ENCODE data around the gene CPAMD8. TPM values are rescaled to one million over a fixed set of nuclear protein-coding genes. Genes with fewer than 3 reads are reported as not detected.

Gene CPAMD8
- total and polyA plus RNA-seq, 9 of the 15 experiments (the other 6 are each of a cell fraction or from before 2014, with no cell fraction given), result 0.20 to 2.1 (median 1.3) TPM

DNA sequence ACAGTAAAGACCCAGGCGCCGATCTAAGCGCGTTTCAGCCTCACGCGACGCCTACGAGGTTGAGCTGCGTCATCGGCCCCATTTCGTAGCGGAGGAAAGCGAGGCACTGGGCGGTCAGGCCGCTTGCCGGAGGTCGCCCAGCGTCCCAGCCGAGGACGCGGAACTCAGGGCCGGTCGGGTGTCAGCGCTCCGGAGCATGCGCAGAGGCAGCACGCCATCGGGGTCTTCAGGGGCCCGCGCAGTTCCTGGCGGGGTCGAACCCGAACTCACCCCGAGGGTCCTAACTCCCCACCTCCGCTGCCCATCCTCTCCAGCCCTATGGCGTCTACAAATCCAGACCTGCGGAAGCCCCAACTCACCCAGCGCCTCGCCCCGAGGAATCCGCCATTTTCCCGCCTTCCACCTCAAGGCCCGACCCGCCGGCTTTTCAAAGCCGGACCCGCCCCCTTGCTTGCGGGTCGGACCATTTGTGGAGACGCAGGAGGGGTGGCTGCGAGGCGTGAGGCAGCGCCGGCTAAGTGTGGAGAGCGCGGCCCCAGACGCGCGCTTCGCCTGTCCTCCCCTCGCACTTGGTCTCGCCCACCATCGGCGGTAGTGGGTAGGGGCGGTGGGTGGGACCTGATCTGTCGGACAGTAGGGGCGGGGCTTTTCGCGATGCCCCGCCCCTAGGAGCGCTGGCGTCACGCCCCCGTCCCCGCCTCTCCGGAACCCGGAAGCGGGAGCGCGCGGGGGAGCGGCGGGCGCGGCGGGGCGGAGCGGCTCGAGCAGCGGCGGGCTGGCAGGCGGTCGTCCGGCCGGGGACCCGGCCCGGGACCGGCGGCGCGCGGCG lies 48.6 kb upstream of the CPAMD8 start, which contains the start of the genes HAUS8 and MYO9B (continued):
- TF ChIP-seq FOXK1 (CRISPR knock-in tag; IDR thresholded peaks at IDR 0.05; ENCODE audit: borderline replicate concordance), result no peak
- no peak; a peak in 1 of 4 replicates for TF ChIP-seq RCOR1 (IDR thresholded peaks at IDR 0.05; ENCODE audit: borderline replicate concordance in 1 of 2, low read depth in 2 of 2, low read length in 2 of 2)
- TF ChIP-seq, protein P1, sequence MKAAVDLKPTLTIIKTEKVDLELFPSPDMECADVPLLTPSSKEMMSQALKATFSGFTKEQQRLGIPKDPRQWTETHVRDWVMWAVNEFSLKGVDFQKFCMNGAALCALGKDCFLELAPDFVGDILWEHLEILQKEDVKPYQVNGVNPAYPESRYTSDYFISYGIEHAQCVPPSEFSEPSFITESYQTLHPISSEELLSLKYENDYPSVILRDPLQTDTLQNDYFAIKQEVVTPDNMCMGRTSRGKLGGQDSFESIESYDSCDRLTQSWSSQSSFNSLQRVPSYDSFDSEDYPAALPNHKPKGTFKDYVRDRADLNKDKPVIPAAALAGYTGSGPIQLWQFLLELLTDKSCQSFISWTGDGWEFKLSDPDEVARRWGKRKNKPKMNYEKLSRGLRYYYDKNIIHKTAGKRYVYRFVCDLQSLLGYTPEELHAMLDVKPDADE (conservative IDR thresholded peaks at IDR 0.05; ENCODE audit: control insufficient read depth, low read depth, low read length), result peak; percentile 51; the same call in 1 of the 2 replicates
- peak; percentile 19; the same call in 1 of the 2 replicates for TF ChIP-seq HSF4 (CRISPR knock-in tag; IDR thresholded peaks at IDR 0.05; ENCODE audit: borderline replicate concordance)
- no peak for TF ChIP-seq SLC30A9 (CRISPR knock-in tag; IDR thresholded peaks at IDR 0.05)
- peak; percentile 100 for TF ChIP-seq TCF7L2 (IDR thresholded peaks at IDR 0.05; ENCODE audit: low read depth, low read length)
- TF ChIP-seq CSDE1 (IDR thresholded peaks at IDR 0.05), result no peak; a peak in 2 of 4 replicates
- no peak for TF ChIP-seq ZNF224 (CRISPR knock-in tag; IDR thresholded peaks at IDR 0.05)
- TF ChIP-seq RFX5 (IDR thresholded peaks at IDR 0.05; ENCODE audit: low read depth, low read length), result no peak
- no peak for TF ChIP-seq ETS2 (tag; IDR thresholded peaks at IDR 0.05; ENCODE audit: borderline replicate concordance, poor library complexity, severe bottlenecking)
- TF ChIP-seq PTTG1 (tag; IDR thresholded peaks at IDR 0.05; ENCODE audit: low read depth), result no peak
- no peak for TF ChIP-seq HMG20A (CRISPR knock-in tag; conservative IDR thresholded peaks at IDR 0.05)
- TF ChIP-seq, protein P2, sequence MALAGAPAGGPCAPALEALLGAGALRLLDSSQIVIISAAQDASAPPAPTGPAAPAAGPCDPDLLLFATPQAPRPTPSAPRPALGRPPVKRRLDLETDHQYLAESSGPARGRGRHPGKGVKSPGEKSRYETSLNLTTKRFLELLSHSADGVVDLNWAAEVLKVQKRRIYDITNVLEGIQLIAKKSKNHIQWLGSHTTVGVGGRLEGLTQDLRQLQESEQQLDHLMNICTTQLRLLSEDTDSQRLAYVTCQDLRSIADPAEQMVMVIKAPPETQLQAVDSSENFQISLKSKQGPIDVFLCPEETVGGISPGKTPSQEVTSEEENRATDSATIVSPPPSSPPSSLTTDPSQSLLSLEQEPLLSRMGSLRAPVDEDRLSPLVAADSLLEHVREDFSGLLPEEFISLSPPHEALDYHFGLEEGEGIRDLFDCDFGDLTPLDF (CRISPR knock-in tag; IDR thresholded peaks at IDR 0.05), result peak; percentile 99
- peak in 1 of 2 experiments; percentile 4; a peak in 1 of 4 replicates for TF ChIP-seq TBL1XR1 (IDR thresholded peaks at IDR 0.05; ENCODE audit: low read length in 2 of 2)
- peak; percentile 84; the same call in 1 of the 2 replicates for TF ChIP-seq GATAD2B (IDR thresholded peaks at IDR 0.05; ENCODE audit: borderline replicate concordance)
- peak; percentile 14; the same call in 1 of the 2 replicates for TF ChIP-seq ARID1B (IDR thresholded peaks at IDR 0.05)
- peak; percentile 93 for TF ChIP-seq POLR2H (tag; IDR thresholded peaks at IDR 0.05; ENCODE audit: low read depth)
- TF ChIP-seq KLF1 (tag; IDR thresholded peaks at IDR 0.05), result peak; percentile 17; the same call in 1 of the 2 replicates
- TF ChIP-seq, protein P3, sequence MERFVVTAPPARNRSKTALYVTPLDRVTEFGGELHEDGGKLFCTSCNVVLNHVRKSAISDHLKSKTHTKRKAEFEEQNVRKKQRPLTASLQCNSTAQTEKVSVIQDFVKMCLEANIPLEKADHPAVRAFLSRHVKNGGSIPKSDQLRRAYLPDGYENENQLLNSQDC (CRISPR knock-in tag; IDR thresholded peaks at IDR 0.05), result no peak
- TF ChIP-seq ZZZ3 (IDR thresholded peaks at IDR 0.05), result no peak
- TF ChIP-seq, protein P4, sequence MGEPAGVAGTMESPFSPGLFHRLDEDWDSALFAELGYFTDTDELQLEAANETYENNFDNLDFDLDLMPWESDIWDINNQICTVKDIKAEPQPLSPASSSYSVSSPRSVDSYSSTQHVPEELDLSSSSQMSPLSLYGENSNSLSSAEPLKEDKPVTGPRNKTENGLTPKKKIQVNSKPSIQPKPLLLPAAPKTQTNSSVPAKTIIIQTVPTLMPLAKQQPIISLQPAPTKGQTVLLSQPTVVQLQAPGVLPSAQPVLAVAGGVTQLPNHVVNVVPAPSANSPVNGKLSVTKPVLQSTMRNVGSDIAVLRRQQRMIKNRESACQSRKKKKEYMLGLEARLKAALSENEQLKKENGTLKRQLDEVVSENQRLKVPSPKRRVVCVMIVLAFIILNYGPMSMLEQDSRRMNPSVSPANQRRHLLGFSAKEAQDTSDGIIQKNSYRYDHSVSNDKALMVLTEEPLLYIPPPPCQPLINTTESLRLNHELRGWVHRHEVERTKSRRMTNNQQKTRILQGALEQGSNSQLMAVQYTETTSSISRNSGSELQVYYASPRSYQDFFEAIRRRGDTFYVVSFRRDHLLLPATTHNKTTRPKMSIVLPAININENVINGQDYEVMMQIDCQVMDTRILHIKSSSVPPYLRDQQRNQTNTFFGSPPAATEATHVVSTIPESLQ (CRISPR knock-in tag; IDR thresholded peaks at IDR 0.05), result peak; percentile 87; the same call in 1 of the 2 replicates
- 0 out of 2 replicates have a peak, but pooled peaks have one; percentile 23 for TF ChIP-seq NFIC (IDR thresholded peaks at IDR 0.05)
